ENCODE results near the gene PAEP.

The PAEP gene

GRCh38 chr9:135552021-135552697 is 9.4 kb upstream of the PAEP start:
- no peak overlapping the region for H3K9ac ChIP-seq (ENCODE audit: low read depth, low read length)
- no peaks in the 10 kb centered on the region for H3K9me3 ChIP-seq (ENCODE audit: control insufficient read depth, insufficient read depth, low read length)
- no peaks in the 10 kb centered on the region for H3K4me1 ChIP-seq (ENCODE audit: insufficient read depth, low read length)
- H3K36me3 ChIP-seq (ENCODE audit: insufficient read depth, low read length) = no peaks in the 10 kb centered on the region

GRCh38 chr9:135552698-135553171 is 8.8 kb upstream of the PAEP start:
- Histone ChIP-seq H3K9me3 (ENCODE audit: control insufficient read depth, insufficient read depth, low read length) (no peaks in the 10 kb centered on the region), H3K4me1 (ENCODE audit: insufficient read depth, low read length) (no peaks in the 10 kb centered on the region), H3K9ac (ENCODE audit: low read depth, low read length) (no peak overlapping the region), H3K36me3 (ENCODE audit: insufficient read depth, low read length) (no peaks in the 10 kb centered on the region)

- H3K4me1 ChIP-seq (ENCODE audit: insufficient read depth, low read length) = no peaks in the 10 kb centered on the region
- H3K9me3 ChIP-seq (ENCODE audit: control insufficient read depth, insufficient read depth, low read length) = no peaks in the 10 kb centered on the region
- H3K36me3 ChIP-seq (ENCODE audit: insufficient read depth, low read length) = no peaks in the 10 kb centered on the region
- H3K9ac ChIP-seq (ENCODE audit: low read depth, low read length) = no peak overlapping the region
Measured at GRCh38 chr9:135554718-135555117, 6.8 kb upstream of the PAEP start.

- Histone ChIP-seq H3K9ac (ENCODE audit: low read depth, low read length) (no peak overlapping the region), H3K9me3 (ENCODE audit: control insufficient read depth, insufficient read depth, low read length) (no peaks in the 10 kb centered on the region), H3K36me3 (ENCODE audit: insufficient read depth, low read length) (no peaks in the 10 kb centered on the region), H3K4me1 (ENCODE audit: insufficient read depth, low read length) (no peaks in the 10 kb centered on the region)
Measured at GRCh38 chr9:135555203-135555602, 6.4 kb upstream of the PAEP start.

GRCh38 chr9:135555910-135556309 is 5.6 kb upstream of the PAEP start:
- no peaks in the 10 kb centered on the region for H3K4me1 ChIP-seq (ENCODE audit: insufficient read depth, low read length)
- no peaks in the 10 kb centered on the region for H3K9me3 ChIP-seq (ENCODE audit: control insufficient read depth, insufficient read depth, low read length)
- no peak overlapping the region for H3K9ac ChIP-seq (ENCODE audit: low read depth, low read length)
- no peaks in the 10 kb centered on the region for H3K36me3 ChIP-seq (ENCODE audit: insufficient read depth, low read length)

- no peaks in the 10 kb centered on the region for H3K36me3 ChIP-seq (ENCODE audit: insufficient read depth, low read length)
- no peak overlapping the region for H3K9ac ChIP-seq (ENCODE audit: low read depth, low read length)
- H3K4me1 ChIP-seq (ENCODE audit: insufficient read depth, low read length) = no peaks in the 10 kb centered on the region
- no peaks in the 10 kb centered on the region for H3K9me3 ChIP-seq (ENCODE audit: control insufficient read depth, insufficient read depth, low read length)
Measured at GRCh38 chr9:135559606-135560005, 1.9 kb upstream of the PAEP start.

GRCh38 chr9:135562235-135562745 is 734 bp downstream of the PAEP start:
- Histone ChIP-seq H3K4me1 (ENCODE audit: insufficient read depth, low read length) (no peaks in the 10 kb centered on the region), H3K9ac (ENCODE audit: low read depth, low read length) (no peak overlapping the region), H3K36me3 (ENCODE audit: insufficient read depth, low read length) (no peaks in the 10 kb centered on the region), H3K9me3 (ENCODE audit: control insufficient read depth, insufficient read depth, low read length) (no peaks in the 10 kb centered on the region)

GRCh38 chr9:135563039-135563476 is 1.5 kb downstream of the PAEP start:
- Histone ChIP-seq H3K9me3 (ENCODE audit: control insufficient read depth, insufficient read depth, low read length) (no peaks in the 10 kb centered on the region), H3K9ac (ENCODE audit: low read depth, low read length) (no peak overlapping the region), H3K4me1 (ENCODE audit: insufficient read depth, low read length) (no peaks in the 10 kb centered on the region), H3K36me3 (ENCODE audit: insufficient read depth, low read length) (no peaks in the 10 kb centered on the region)

GRCh38 chr9:135563858-135564257 is 2.3 kb downstream of the PAEP start:
- Histone ChIP-seq H3K36me3 (ENCODE audit: insufficient read depth, low read length) (no peaks in the 10 kb centered on the region), H3K9ac (ENCODE audit: low read depth, low read length) (no peak overlapping the region), H3K9me3 (ENCODE audit: control insufficient read depth, insufficient read depth, low read length) (no peaks in the 10 kb centered on the region), H3K4me1 (ENCODE audit: insufficient read depth, low read length) (no peaks in the 10 kb centered on the region)

- Histone ChIP-seq H3K9me3 (ENCODE audit: control insufficient read depth, insufficient read depth, low read length) (no peaks in the 10 kb centered on the region), H3K9ac (ENCODE audit: low read depth, low read length) (no peak overlapping the region), H3K4me1 (ENCODE audit: insufficient read depth, low read length) (no peaks in the 10 kb centered on the region), H3K36me3 (ENCODE audit: insufficient read depth, low read length) (no peaks in the 10 kb centered on the region)
Measured at GRCh38 chr9:135565141-135565628, 3.6 kb downstream of the PAEP start.

- Histone ChIP-seq H3K9me3 (ENCODE audit: control insufficient read depth, insufficient read depth, low read length) (no peaks in the 10 kb centered on the region), H3K4me1 (ENCODE audit: insufficient read depth, low read length) (no peaks in the 10 kb centered on the region), H3K9ac (ENCODE audit: low read depth, low read length) (no peak overlapping the region)
Measured at GRCh38 chr9:135565636-135566035, 4.1 kb downstream of the PAEP start.

GRCh38 chr9:135566552-135566951 is 5.0 kb downstream of the PAEP start:
- no peaks in the 10 kb centered on the region for H3K4me1 ChIP-seq (ENCODE audit: insufficient read depth, low read length)
- no peaks in the 10 kb centered on the region for H3K36me3 ChIP-seq (ENCODE audit: insufficient read depth, low read length)
- no peaks in the 10 kb centered on the region for H3K9me3 ChIP-seq (ENCODE audit: control insufficient read depth, insufficient read depth, low read length)
- H3K9ac ChIP-seq (ENCODE audit: low read depth, low read length) = no peak overlapping the region

More at GRCh38 chr9:135565636-135566035, 4.1 kb downstream of the PAEP start:
- H3K36me3 ChIP-seq (ENCODE audit: insufficient read depth, low read length) = no peaks in the 10 kb centered on the region

GRCh38 chr9:135567311-135567710 is 5.8 kb downstream of the PAEP start:
- Histone ChIP-seq H3K4me1 (ENCODE audit: insufficient read depth, low read length) (no peaks in the 10 kb centered on the region), H3K36me3 (ENCODE audit: insufficient read depth, low read length) (no peaks in the 10 kb centered on the region), H3K9me3 (ENCODE audit: control insufficient read depth, insufficient read depth, low read length) (no peaks in the 10 kb centered on the region), H3K9ac (ENCODE audit: low read depth, low read length) (no peak overlapping the region)

- no peaks in the 10 kb centered on the region for H3K36me3 ChIP-seq (ENCODE audit: insufficient read depth, low read length)
- H3K4me1 ChIP-seq (ENCODE audit: insufficient read depth, low read length) = no peaks in the 10 kb centered on the region
- H3K9ac ChIP-seq (ENCODE audit: low read depth, low read length) = no peak overlapping the region
- no peaks in the 10 kb centered on the region for H3K9me3 ChIP-seq (ENCODE audit: control insufficient read depth, insufficient read depth, low read length)
Measured at GRCh38 chr9:135568026-135568425, 6.5 kb downstream of the PAEP start.

- Histone ChIP-seq H3K4me1 (ENCODE audit: insufficient read depth, low read length) (no peaks in the 10 kb centered on the region), H3K9ac (ENCODE audit: low read depth, low read length) (no peak overlapping the region), H3K36me3 (ENCODE audit: insufficient read depth, low read length) (no peaks in the 10 kb centered on the region), H3K9me3 (ENCODE audit: control insufficient read depth, insufficient read depth, low read length) (no peaks in the 10 kb centered on the region)
Measured at GRCh38 chr9:135570456-135570855, 8.9 kb downstream of the PAEP start.
